Thoracic aorta (tissue), 2 donors: Measurements from ENCODE around the gene WIPF2. TPM values are rescaled to one million over a fixed set of nuclear protein-coding genes. Genes with fewer than 3 reads are reported as not detected.

Experiments
- ATAC-seq: fragments of 150-250 bp; one replicate; pipeline ENCODE4 v1.8.0; 2017; ENCODE audit warnings: low read depth; ENCODE audit not compliant: insufficient number of reproducible peaks, low FRiP score
- DNase-seq: peaks from one replicate; pipeline ENCODE4 v3.0.0-alpha.2; 2020; ENCODE audit warnings: low spot score
- H3K27ac ChIP-seq, 2 donors: fragments of 200-600 bp; sonication (generic); 1 replicate in 1 of 2; 2 replicates in 1 of 2; pipeline ENCODE4 v1.5.1; 2016; ENCODE audit warnings: mild to moderate bottlenecking in 2 of 2, moderate library complexity in 2 of 2
- H3K27me3 ChIP-seq: fragments of 200-600 bp; sonication (generic); replicated peaks from 2 replicates; pipeline ENCODE4 v1.6.0; 2016; ENCODE audit warnings: mild to moderate bottlenecking; ENCODE audit not compliant: insufficient read depth
- H3K36me3 ChIP-seq: fragments of 200-600 bp; sonication (generic); one replicate; pipeline ENCODE4 v1.5.1; 2016
- H3K4me1 ChIP-seq, 2 donors: fragments of 200-600 bp; sonication (generic); 1 replicate in 1 of 2; 2 replicates in 1 of 2; pipeline versions ENCODE4 v1.5.1 to v1.6.0; 2016; ENCODE audit warnings: low read depth in 2 of 2, mild to moderate bottlenecking in 1 of 2; ENCODE audit not compliant: control insufficient read depth in 1 of 2
- H3K4me3 ChIP-seq: fragments of 200-600 bp; sonication (generic); 2 replicates; pipeline ENCODE4 v1.5.1; 2016; ENCODE audit warnings: mild to moderate bottlenecking
- H3K9me3 ChIP-seq: fragments of 200-600 bp; sonication (generic); 2 replicates; pipeline ENCODE4 v1.5.1; 2016
- total RNA-seq, 2 donors: library from RNA; depleted of rRNA; stranded (reverse); fragments of >200 nt; gene quantifications; one replicate each; pipeline versions ENCODE4 v1.1.0 to v1.2.3, GENCODE V29; 2016
- TF ChIP-seq, protein P1 (sequence below): fragments of 200-600 bp; sonication (generic); IDR thresholded peaks from one replicate; pipeline ENCODE4 v1.5.1; 2019; ENCODE audit warnings: antibody characterized with exemption

Gene WIPF2
- total RNA-seq, 2 donors from 2014 or later: 8.9 to 14.0 TPM

DNA sequence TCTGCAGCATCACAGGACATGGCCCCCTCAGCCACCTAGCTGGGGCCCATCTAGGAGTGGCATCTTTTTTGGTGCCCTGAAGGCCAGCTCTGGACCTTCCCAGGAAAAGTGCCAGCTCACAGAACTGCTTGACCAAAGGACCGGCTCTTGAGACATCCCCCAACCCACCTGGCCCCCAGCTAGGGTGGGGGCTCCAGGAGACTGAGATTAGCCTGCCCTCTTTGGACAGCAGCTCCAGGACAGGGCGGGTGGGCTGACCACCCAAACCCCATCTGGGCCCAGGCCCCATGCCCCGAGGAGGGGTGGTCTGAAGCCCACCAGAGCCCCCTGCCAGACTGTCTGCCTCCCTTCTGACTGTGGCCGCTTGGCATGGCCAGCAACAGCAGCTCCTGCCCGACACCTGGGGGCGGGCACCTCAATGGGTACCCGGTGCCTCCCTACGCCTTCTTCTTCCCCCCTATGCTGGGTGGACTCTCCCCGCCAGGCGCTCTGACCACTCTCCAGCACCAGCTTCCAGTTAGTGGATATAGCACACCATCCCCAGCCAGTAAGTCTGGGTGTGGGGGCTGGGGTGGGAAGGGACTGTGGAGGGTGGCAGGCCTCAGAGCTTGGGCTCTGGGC is 111.9 kb downstream of the WIPF2 start:
- TF ChIP-seq, protein P1, sequence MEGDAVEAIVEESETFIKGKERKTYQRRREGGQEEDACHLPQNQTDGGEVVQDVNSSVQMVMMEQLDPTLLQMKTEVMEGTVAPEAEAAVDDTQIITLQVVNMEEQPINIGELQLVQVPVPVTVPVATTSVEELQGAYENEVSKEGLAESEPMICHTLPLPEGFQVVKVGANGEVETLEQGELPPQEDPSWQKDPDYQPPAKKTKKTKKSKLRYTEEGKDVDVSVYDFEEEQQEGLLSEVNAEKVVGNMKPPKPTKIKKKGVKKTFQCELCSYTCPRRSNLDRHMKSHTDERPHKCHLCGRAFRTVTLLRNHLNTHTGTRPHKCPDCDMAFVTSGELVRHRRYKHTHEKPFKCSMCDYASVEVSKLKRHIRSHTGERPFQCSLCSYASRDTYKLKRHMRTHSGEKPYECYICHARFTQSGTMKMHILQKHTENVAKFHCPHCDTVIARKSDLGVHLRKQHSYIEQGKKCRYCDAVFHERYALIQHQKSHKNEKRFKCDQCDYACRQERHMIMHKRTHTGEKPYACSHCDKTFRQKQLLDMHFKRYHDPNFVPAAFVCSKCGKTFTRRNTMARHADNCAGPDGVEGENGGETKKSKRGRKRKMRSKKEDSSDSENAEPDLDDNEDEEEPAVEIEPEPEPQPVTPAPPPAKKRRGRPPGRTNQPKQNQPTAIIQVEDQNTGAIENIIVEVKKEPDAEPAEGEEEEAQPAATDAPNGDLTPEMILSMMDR: no peak
- DNase-seq (no peak), ATAC-seq (no peak)
- Histone ChIP-seq H3K36me3 (no peaks in the 10 kb centered on the region), H3K4me3 (peak overlapping the region; percentile 33), H3K27me3 (no peaks in the 10 kb centered on the region), H3K9me3 (no peaks in the 10 kb centered on the region), H3K27ac (peak overlapping the region; percentile 70 to 71), H3K4me1 (peaks cover 95 to 100% of the 10 kb centered on the region in 2 donors)

DNA sequence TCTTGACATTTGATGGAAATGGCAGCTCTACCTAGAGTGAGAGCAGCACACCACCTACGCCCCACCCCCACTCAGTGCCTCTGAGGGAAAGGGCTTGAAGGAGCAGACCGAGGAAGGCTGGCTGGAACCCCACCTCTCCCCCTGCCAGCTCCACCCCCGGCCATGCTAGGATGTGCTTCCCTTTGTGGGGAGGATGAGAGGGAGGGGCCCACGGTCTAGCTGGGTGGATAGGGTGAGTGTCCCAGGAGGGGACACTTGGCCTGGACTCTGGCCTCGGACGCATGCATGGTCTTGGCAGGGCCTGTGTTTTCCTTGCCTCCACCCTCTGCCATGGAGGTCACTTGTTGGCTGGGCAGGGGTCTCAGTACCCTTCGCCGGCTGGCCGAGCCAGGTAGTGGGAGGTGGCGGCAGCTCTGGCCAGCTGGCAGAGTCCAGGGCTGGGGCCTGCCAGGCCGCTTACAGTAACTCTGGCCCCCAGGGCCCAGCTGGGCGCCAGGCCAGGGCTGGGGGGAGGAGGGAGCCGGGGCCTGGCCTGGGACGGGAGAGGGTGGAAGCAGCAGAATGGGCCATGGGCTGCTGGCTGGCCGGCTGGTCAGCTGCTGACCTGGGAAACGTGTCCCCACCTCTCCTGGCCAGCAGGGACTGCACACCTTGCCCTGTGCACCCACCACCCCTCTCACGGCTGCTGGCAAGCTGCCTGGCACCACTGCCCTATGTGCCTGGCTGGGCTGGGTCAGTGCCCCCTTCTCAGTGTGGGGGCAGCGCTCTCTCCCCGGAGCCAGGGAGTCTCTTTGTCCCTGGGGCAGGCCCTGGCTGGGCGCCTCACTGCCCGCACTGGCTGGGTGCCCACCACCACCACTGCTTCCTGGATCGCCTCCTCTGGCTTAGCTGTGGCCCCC is 112.9 kb downstream of the WIPF2 start:
- H3K36me3 ChIP-seq: no peaks in the 10 kb centered on the region
- ATAC-seq (peak; percentile 77), DNase-seq (peak; percentile 83)
- H3K27ac ChIP-seq: peak overlapping the region; percentile 70 to 71
- peak overlapping the region; percentile 62 for H3K4me3 ChIP-seq
- no peaks in the 10 kb centered on the region for H3K27me3 ChIP-seq
- H3K4me1 ChIP-seq: peaks cover 87 to 100% of the 10 kb centered on the region in 2 donors
- TF ChIP-seq, protein P1: no peak
- H3K9me3 ChIP-seq: no peaks in the 10 kb centered on the region

Other genes starting within 250 kb of the WIPF2 start
- 10 to 100 TPM; 68.8 to 74.2 TPM for gene PSMD3, start 238.5 kb upstream of the WIPF2 start, total RNA-seq
- 10 to 100 TPM in 1 of 2 donors, not detected in 1; 43.2 TPM for gene CSF3, start 203.9 kb upstream of the WIPF2 start, total RNA-seq
- gene MED24, start 164.9 kb upstream of the WIPF2 start, total RNA-seq: 10 to 100 TPM; 72.0 to 82.9 TPM
- gene THRA, start 156.3 kb upstream of the WIPF2 start, total RNA-seq: 10 to 100 TPM; 64.8 to 75.0 TPM
- 10 to 100 TPM; 10.3 to 29.1 TPM for gene NR1D1, start 118.7 kb upstream of the WIPF2 start, total RNA-seq
- gene MSL1, start 97.3 kb upstream of the WIPF2 start, total RNA-seq: 100 to 1,000 TPM in 1 of 2 donors, 10 to 100 TPM in 1; 69.3 to 107 TPM
- 100 to 1,000 TPM in 1 of 2 donors, 10 to 100 TPM in 1; 81.8 to 108 TPM for gene CASC3, start 78.8 kb upstream of the WIPF2 start, total RNA-seq
- gene RAPGEFL1, start 41.8 kb upstream of the WIPF2 start, total RNA-seq: 10 to 100 TPM in 1 of 2 donors, 1 to 10 TPM in 1; 7.3 to 21.7 TPM
- 1 to 10 TPM in 1 of 2 donors, under 1 TPM in 1; 0.71 to 6.8 TPM for gene CDC6, start 68.6 kb downstream of the WIPF2 start, total RNA-seq
- gene RARA, start 89.9 kb downstream of the WIPF2 start, total RNA-seq: 10 to 100 TPM; 46.8 to 73.4 TPM
- gene GJD3, start 145.4 kb downstream of the WIPF2 start, total RNA-seq: 1 to 10 TPM in 1 of 2 donors, not detected in 1; 1.5 TPM
- 1 to 10 TPM in 1 of 2 donors, under 1 TPM in 1; 0.81 to 8.5 TPM for gene TOP2A, start 198.6 kb downstream of the WIPF2 start, total RNA-seq
- 100 to 1,000 TPM; 177 to 310 TPM for gene IGFBP4, start 224.1 kb downstream of the WIPF2 start, total RNA-seq